ENCODE measurements around the gene AFF3. TPM values are rescaled to one million over a fixed set of nuclear protein-coding genes. Genes with fewer than 3 reads are reported as not detected.

AFF3 gene
- total and polyA plus RNA-seq, 10 of the 15 experiments (the other 5 are each of a cell fraction or from before 2014, with no cell fraction given), result 0.26 to 5.5 (median 3.0) TPM

Other genes with a start within 250 kb of the AFF3 start
- under 0.01 TPM in 1 of 2 replicates, not detected in the other for gene LONRF2, start 179.9 kb upstream of the AFF3 start, total RNA-seq (2014; rRNA removed)
- gene LONRF2, start 179.9 kb upstream of the AFF3 start, total RNA-seq (2014; rRNA removed; fragmentation: Illumina TruSeq; extraction: Trizol), result not detected in 2 replicates
- 0.03 and 0.08 TPM in 2 replicates for gene LONRF2, start 179.9 kb upstream of the AFF3 start, total RNA-seq (2021)
- gene LONRF2, start 179.9 kb upstream of the AFF3 start, polyA plus RNA-seq (2011; rRNA removed), result under 0.01 and 0.01 TPM in 2 replicates
- gene LONRF2, start 179.9 kb upstream of the AFF3 start, polyA plus RNA-seq (2014; fragmentation: Illumina TruSeq; extraction: Trizol), result under 0.01 TPM in 1 of 2 replicates, not detected in the other
- not detected for gene LONRF2, start 179.9 kb upstream of the AFF3 start, polyA plus RNA-seq (2014; fragmentation: Nextera tagmentation; extraction: Ambion mirVana)
- gene LONRF2, start 179.9 kb upstream of the AFF3 start, polyA plus RNA-seq (2014; rRNA removed), result 0.01 and 0.04 TPM in 2 replicates
- gene LONRF2, start 179.9 kb upstream of the AFF3 start, polyA plus RNA-seq (2016; fragmentation: Nextera tagmentation; extraction: Ambion mirVana), result under 1 TPM in 1 of 2 experiments, not detected in 1; 0.01 TPM

Data from GM12878 (cell line).